ENCODE results near the gene ANO8.

Gene ANO8

GRCh38 chr19:17325881-17326594, 8.6 kb downstream of the ANO8 start:
- Histone ChIP-seq H2AFZ (no peak overlapping the region), H3K36me3 (ENCODE audit: control insufficient read depth, insufficient read depth, low read length) (no peaks in the 10 kb centered on the region), H3K27ac (no peak overlapping the region), H3K27me3 (ENCODE audit: control insufficient read depth, insufficient read depth, low read length) (no peaks in the 10 kb centered on the region), H3K4me2 (ENCODE audit: low read length) (no peak overlapping the region), H3K4me1 (no peaks in the 10 kb centered on the region), H3K4me3 (ENCODE audit: low read depth, low read length) (no peak overlapping the region), H3K79me2 (no peaks in the 10 kb centered on the region), H3K9me3 (ENCODE audit: control insufficient read depth, low read length) (no peaks in the 10 kb centered on the region), H3K9ac (no peak overlapping the region)
- no peak for TF ChIP-seq CTCF (IDR thresholded peaks at IDR 0.05)

- Histone ChIP-seq H3K27ac (no peak overlapping the region), H3K27me3 (ENCODE audit: control insufficient read depth, insufficient read depth, low read length) (no peaks in the 10 kb centered on the region), H3K4me1 (no peaks in the 10 kb centered on the region), H3K79me2 (no peaks in the 10 kb centered on the region), H3K9ac (no peak overlapping the region), H3K36me3 (ENCODE audit: control insufficient read depth, insufficient read depth, low read length) (no peaks in the 10 kb centered on the region), H3K4me2 (ENCODE audit: low read length) (no peak overlapping the region), H2AFZ (no peak overlapping the region), H3K9me3 (ENCODE audit: control insufficient read depth, low read length) (no peaks in the 10 kb centered on the region), H3K4me3 (ENCODE audit: low read depth, low read length) (no peak overlapping the region)
- no peak for TF ChIP-seq CTCF (IDR thresholded peaks at IDR 0.05)
Observed at GRCh38 chr19:17325133-17325532, 9.5 kb downstream of the ANO8 start.

- H3K36me3 ChIP-seq (ENCODE audit: control insufficient read depth, insufficient read depth, low read length) = no peaks in the 10 kb centered on the region
- no peak for TF ChIP-seq CTCF (IDR thresholded peaks at IDR 0.05)
- no peaks in the 10 kb centered on the region for H3K27me3 ChIP-seq (ENCODE audit: control insufficient read depth, insufficient read depth, low read length)
- no peak overlapping the region for H3K4me3 ChIP-seq (ENCODE audit: low read depth, low read length)
- H3K27ac ChIP-seq = no peak overlapping the region
- no peaks in the 10 kb centered on the region for H3K9me3 ChIP-seq (ENCODE audit: control insufficient read depth, low read length)
- H3K9ac ChIP-seq = no peak overlapping the region
- H3K4me1 ChIP-seq = no peaks in the 10 kb centered on the region
- H3K4me2 ChIP-seq (ENCODE audit: low read length) = no peak overlapping the region
- H2AFZ ChIP-seq = no peak overlapping the region
- H3K79me2 ChIP-seq = no peaks in the 10 kb centered on the region
Observed at GRCh38 chr19:17324357-17325114, 10.1 kb downstream of the ANO8 start.

GRCh38 chr19:17323964-17324332, 10.7 kb downstream of the ANO8 start:
- Histone ChIP-seq H3K9ac (no peak overlapping the region), H2AFZ (no peak overlapping the region), H3K4me1 (no peaks in the 10 kb centered on the region), H3K27ac (no peak overlapping the region), H3K36me3 (ENCODE audit: control insufficient read depth, insufficient read depth, low read length) (no peaks in the 10 kb centered on the region), H3K27me3 (ENCODE audit: control insufficient read depth, insufficient read depth, low read length) (no peaks in the 10 kb centered on the region), H3K4me3 (ENCODE audit: low read depth, low read length) (no peak overlapping the region), H3K9me3 (ENCODE audit: control insufficient read depth, low read length) (no peaks in the 10 kb centered on the region), H3K4me2 (ENCODE audit: low read length) (no peak overlapping the region), H3K79me2 (no peaks in the 10 kb centered on the region)
- TF ChIP-seq CTCF (IDR thresholded peaks at IDR 0.05) = no peak

Measured in parathyroid adenoma (tissue), 2 donors.